HepG2 (cell line): Measurements from ENCODE around the gene RYR2.

Experiments used
- CBX2 ChIP-seq, 2 experiments: fragments of 200-600 bp in 1 of 2; sonication (generic); formaldehyde crosslinking in 1 of 2; IDR thresholded peaks; 2 replicates each; pipeline versions ENCODE4 v1.7.0 to v1.8.1; 2018 to 2022; ENCODE audit warnings: low read depth in 2 of 2, low read length in 1 of 2, mild to moderate bottlenecking in 1 of 2, missing genetic modification reagents in 1 of 2
- CTCF ChIP-seq: sonication (generic); formaldehyde crosslinking; IDR thresholded peaks from 2 replicates; pipeline ENCODE4 v1.5.0; 2020; ENCODE audit warnings: mild to moderate bottlenecking, missing genetic modification reagents, moderate library complexity
- EZH2 ChIP-seq: conservative IDR thresholded peaks from 2 replicates; pipeline ENCODE4 v1.6.1; 2012; ENCODE audit warnings: mild to moderate bottlenecking, low read depth, low read length, moderate library complexity
- FOXP1 ChIP-seq, 2 experiments: fragments of 450-650 bp in 1 of 2; IDR thresholded peaks; 2 replicates each; pipeline ENCODE4 v1.6.1; 2017 to 2018; ENCODE audit warnings: antibody characterized with exemption in 1 of 2
- KAT7 ChIP-seq: IDR thresholded peaks from 2 replicates; pipeline ENCODE4 v1.6.1; 2018; ENCODE audit warnings: borderline replicate concordance, missing compliant biosample characterization
- MNT ChIP-seq: fragments of 450-650 bp; IDR thresholded peaks from 2 replicates; pipeline ENCODE4 v1.6.1; 2016
- RAD51 ChIP-seq: fragments of 450-650 bp; IDR thresholded peaks from 2 replicates; pipeline ENCODE4 v1.6.1; 2016; ENCODE audit warnings: borderline replicate concordance
- REL ChIP-seq: sonication (generic); formaldehyde crosslinking; conservative IDR thresholded peaks from 2 replicates; pipeline ENCODE4 v1.8.0; 2022; ENCODE audit warnings: mild to moderate bottlenecking, missing genetic modification reagents, moderate library complexity
- ZSCAN30 ChIP-seq: sonication (generic); formaldehyde crosslinking; IDR thresholded peaks from 2 replicates; pipeline ENCODE4 v1.5.0; 2020; ENCODE audit warnings: mild to moderate bottlenecking, missing genetic modification reagents

GRCh38 chr1:237878406-237878805 lies 836.4 kb downstream of the RYR2 start:
- TF ChIP-seq ZSCAN30 (CRISPR knock-in tag): no peak
- TF ChIP-seq KAT7 (CRISPR knock-in tag): no peak
- TF ChIP-seq CTCF (CRISPR knock-in tag): no peak
- no peak for TF ChIP-seq REL (CRISPR knock-in tag)
- no peak for TF ChIP-seq MNT
- TF ChIP-seq FOXP1 (IDR thresholded peaks at IDR 0.05): no peak
- TF ChIP-seq FOXP1 (CRISPR knock-in tag; IDR thresholded peaks at IDR 0.05): no peak
- TF ChIP-seq CBX2 (IDR thresholded peaks at IDR 0.05; ENCODE audit: low read depth, low read length): no peak
- no peak for TF ChIP-seq CBX2 (CRISPR knock-in tag; IDR thresholded peaks at IDR 0.05; ENCODE audit: low read depth)
- TF ChIP-seq EZH2: no peak
- TF ChIP-seq RAD51: no peak
